ENCODE results near the gene RAB6A. TPM values are rescaled to one million over a fixed set of nuclear protein-coding genes. Genes with fewer than 3 reads are reported as not detected.

RAB6A gene
- total and polyA plus RNA-seq, 2 donors (not counting 3 experiments of a cell fraction or from before 2014, with no cell fraction given): 45.0 to 130 TPM

- no peaks in the 10 kb centered on the region for H3K4me1 ChIP-seq (ENCODE audit: control insufficient read depth, extremely low read depth, insufficient read depth, low read length)
Observed at GRCh38 chr11:73671701-73672100, 89.2 kb downstream of the RAB6A start.

DNA sequence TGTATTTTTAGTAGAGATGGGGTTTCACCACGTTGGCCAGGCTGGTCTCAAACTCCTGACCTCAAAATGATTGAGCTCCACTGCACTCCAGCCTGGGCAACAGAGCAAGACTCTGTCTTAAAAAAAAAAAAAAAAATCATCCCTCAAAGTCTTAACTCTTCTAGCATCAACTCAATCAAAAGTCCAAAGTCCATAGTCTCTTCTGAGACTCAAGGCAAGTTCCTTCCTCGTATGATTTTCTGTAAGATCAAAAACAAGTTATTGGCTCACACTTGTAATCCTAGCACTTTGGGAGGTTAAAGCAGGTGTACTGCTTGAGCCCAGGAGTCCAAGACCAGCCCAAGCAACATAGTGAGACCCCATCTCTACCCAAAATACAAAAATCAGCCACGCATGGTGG lies 90.1 kb downstream of the RAB6A start:
- Histone ChIP-seq H3K9me3 (replicated peaks; ENCODE audit: control insufficient read depth, insufficient read depth, low read length) (no peaks in the 10 kb centered on the region), H3K79me2 (ENCODE audit: control insufficient read depth, insufficient read depth, low read length) (no peaks in the 10 kb centered on the region), H3K36me3 (ENCODE audit: control insufficient read depth in 2 of 2, extremely low read depth in 1 of 2, insufficient read depth in 2 of 2, low read length in 2 of 2) (no peaks in the 10 kb centered on the region), H3K27me3 (ENCODE audit: control insufficient read depth in 2 of 2, insufficient read depth in 2 of 2, low read length in 2 of 2) (no peaks in the 10 kb centered on the region), H4K20me1 (replicated peaks; ENCODE audit: control insufficient read depth, extremely low read depth, insufficient read depth, low read length) (no peaks in the 10 kb centered on the region), H3K9ac (replicated peaks; ENCODE audit: extremely low read depth, insufficient read depth, low read length) (no peak overlapping the region), H3K27ac (ENCODE audit: insufficient read depth, low read depth, low read length) (no peak overlapping the region), H3K4me1 (ENCODE audit: control insufficient read depth, extremely low read depth, insufficient read depth, low read length) (no peaks in the 10 kb centered on the region), H3K9me1 (replicated peaks; ENCODE audit: control insufficient read depth, extremely low read depth, insufficient read depth, low read length) (no peaks in the 10 kb centered on the region), H2AFZ (ENCODE audit: low read depth, low read length) (no peak overlapping the region), H3K4me3 (replicated peaks in 1 of 3; ENCODE audit: insufficient read depth in 1 of 3, low read depth in 1 of 3, low read length in 3 of 3) (no peak overlapping the region), H3K4me2 (ENCODE audit: insufficient read depth, low read length) (no peak overlapping the region)
- FAIRE-seq (no peak), DNase-seq (ENCODE audit: low read depth, low spot score) (no peak)
- no TSS peak for BruUV-seq (replicated peaks)
- intact Hi-C loops (cut with micrococcal nuclease): no loop called here
- CTCF ChIA-PET: interaction anchor here (0.7 to 1.3 kb wide), 2 partner anchors 8 to 45 kb away, joined by 3 to 4 read pairs; no protein-coding TSS in a partner anchor
- TF ChIP-seq JUN (IDR thresholded peaks at IDR 0.05; ENCODE audit: borderline replicate concordance, insufficient read depth, insufficient read length, low read depth) (no peak), POLR2AphosphoS5 (IDR thresholded peaks at IDR 0.05; ENCODE audit: insufficient read depth, low read depth, low read length) (no peak), POLR2A (IDR thresholded peaks at IDR 0.05; ENCODE audit: low read depth, low read length) (no peak), MYC (IDR thresholded peaks at IDR 0.05; ENCODE audit: low read depth, low read length) (no peak), CTCF (IDR thresholded peaks at IDR 0.05; ENCODE audit: extremely low read depth in 1 of 2, insufficient read depth in 1 of 2, low read depth in 1 of 2, low read length in 2 of 2) (no peak), GATA2 (IDR thresholded peaks at IDR 0.05; ENCODE audit: insufficient read depth, insufficient read length, low read depth, low read length) (no peak), FOS (IDR thresholded peaks at IDR 0.05; ENCODE audit: borderline replicate concordance, insufficient read depth, low read length) (no peak), EZH2 (IDR thresholded peaks at IDR 0.05; ENCODE audit: borderline replicate concordance, low read depth, low read length, severe bottlenecking) (no peak)
- TF ChIP-seq, protein P1, sequence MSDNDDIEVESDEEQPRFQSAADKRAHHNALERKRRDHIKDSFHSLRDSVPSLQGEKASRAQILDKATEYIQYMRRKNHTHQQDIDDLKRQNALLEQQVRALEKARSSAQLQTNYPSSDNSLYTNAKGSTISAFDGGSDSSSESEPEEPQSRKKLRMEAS (IDR thresholded peaks at IDR 0.05; ENCODE audit: insufficient read depth, insufficient read length): no peak
- POLR2A ChIA-PET: no interaction called here
- dilution Hi-C loops (cut with MboI; ENCODE audit: extremely low pct_ligation_motif_present, low sequenced_read_pairs): no loop called here

More at GRCh38 chr11:73671701-73672100, 89.2 kb downstream of the RAB6A start:
- no peak for FAIRE-seq
- intact Hi-C loops (cut with micrococcal nuclease) (no loop called here), dilution Hi-C loops (cut with MboI; ENCODE audit: extremely low pct_ligation_motif_present, low sequenced_read_pairs) (no loop called here)
- Histone ChIP-seq H3K4me3 (replicated peaks in 1 of 3; ENCODE audit: insufficient read depth in 1 of 3, low read depth in 1 of 3, low read length in 3 of 3) (no peak overlapping the region), H3K27me3 (ENCODE audit: control insufficient read depth in 2 of 2, insufficient read depth in 2 of 2, low read length in 2 of 2) (no peaks in the 10 kb centered on the region), H3K36me3 (ENCODE audit: control insufficient read depth in 2 of 2, extremely low read depth in 1 of 2, insufficient read depth in 2 of 2, low read length in 2 of 2) (no peaks in the 10 kb centered on the region), H3K79me2 (ENCODE audit: control insufficient read depth, insufficient read depth, low read length) (no peaks in the 10 kb centered on the region), H3K9ac (replicated peaks; ENCODE audit: extremely low read depth, insufficient read depth, low read length) (no peak overlapping the region), H3K27ac (ENCODE audit: insufficient read depth, low read depth, low read length) (no peak overlapping the region), H3K9me1 (replicated peaks; ENCODE audit: control insufficient read depth, extremely low read depth, insufficient read depth, low read length) (no peaks in the 10 kb centered on the region), H4K20me1 (replicated peaks; ENCODE audit: control insufficient read depth, extremely low read depth, insufficient read depth, low read length) (no peaks in the 10 kb centered on the region), H3K4me2 (ENCODE audit: insufficient read depth, low read length) (no peak overlapping the region), H3K9me3 (replicated peaks; ENCODE audit: control insufficient read depth, insufficient read depth, low read length) (no peaks in the 10 kb centered on the region), H2AFZ (ENCODE audit: low read depth, low read length) (no peak overlapping the region)
- CTCF ChIA-PET: interaction anchor here (1.0 to 1.6 kb wide), 3 partner anchors 9 to 46 kb away, joined by 4 to 5 read pairs (median 4); no protein-coding TSS in a partner anchor
- TF ChIP-seq POLR2A (IDR thresholded peaks at IDR 0.05; ENCODE audit: low read depth, low read length) (no peak), MYC (IDR thresholded peaks at IDR 0.05; ENCODE audit: low read depth, low read length) (no peak), CTCF (IDR thresholded peaks at IDR 0.05; ENCODE audit: extremely low read depth in 1 of 2, insufficient read depth in 1 of 2, low read depth in 1 of 2, low read length in 2 of 2) (no peak)
- POLR2A ChIA-PET: no interaction called here
- no peak for DNase-seq (ENCODE audit: low read depth, low spot score)
- no TSS peak for BruUV-seq (replicated peaks)
